GM12801 (cell line): Measurements from ENCODE around the gene CGB8.

Experiments
- CTCF ChIP-seq: IDR thresholded peaks from one replicate; pipeline ENCODE4 v1.5.1; 2011; ENCODE audit warnings: control low read depth; ENCODE audit not compliant: insufficient read length; ENCODE audit errors: extremely low read depth

Gene CGB8

GRCh38 chr19:49070416-49070815 lies 21.5 kb upstream of the CGB8 start:
- TF ChIP-seq CTCF, result no peak

- no peak for TF ChIP-seq CTCF
Measured at GRCh38 chr19:49069026-49069425, 20.1 kb upstream of the CGB8 start.

GRCh38 chr19:49067554-49067953 lies 18.6 kb upstream of the CGB8 start:
- no peak for TF ChIP-seq CTCF

- no peak for TF ChIP-seq CTCF
Measured at GRCh38 chr19:49065905-49066512, 17.1 kb upstream of the CGB8 start.

GRCh38 chr19:49064768-49065611 lies 16.1 kb upstream of the CGB8 start, which contains the start of gene NTF4:
NTF4 (minus strand) TSS chr19:49064818; CDS start chr19:49061997, 2,821 bp downstream.
- no peak for TF ChIP-seq CTCF

- TF ChIP-seq CTCF, result no peak
Measured at GRCh38 chr19:49064029-49064629, 15.2 kb upstream of the CGB8 start.

GRCh38 chr19:49061445-49061844 lies 12.5 kb upstream of the CGB8 start:
- TF ChIP-seq CTCF, result no peak
